Measurements from ENCODE around the gene HMGCLL1. TPM values are rescaled to one million over a fixed set of nuclear protein-coding genes. Genes with fewer than 3 reads are reported as not detected.

HMGCLL1 gene
- 1 to 10 TPM in 3 of 4 donors, under 1 TPM in 1; 0.83 to 4.3 (median 1.6) TPM for total RNA-seq

GRCh38 chr6:55578537-55579363, at the start of gene HMGCLL1:
TSS of gene HMGCLL1 (minus strand) at chr6:55579192. CDS start at chr6:55579055, 137 bp downstream.
- peak within 1 kb of the TSS in 2 of 4 donors; percentile 48 to 65 for H3K27ac ChIP-seq (replicated peaks in 1 of 4)
- H3K27me3 ChIP-seq, result peaks cover 0 to 9% (median 3%) of the 10 kb centered on the region in 4 donors
- no peak for DNase-seq (ENCODE audit: extremely low spot score)
- H3K9me3 ChIP-seq, result peaks cover 0 to 2% (median 1%) of the 10 kb centered on the region in 4 donors
- WGBS, result 7% methylated on average over 41 of the region's 49 CpGs
- intact Hi-C loops (cut with DNase I), result no loop called here
- no peaks in the 10 kb centered on the region for H3K36me3 ChIP-seq
- H3K4me1 ChIP-seq, result peaks cover 3 to 9% (median 8%) of the 10 kb centered on the region in 4 donors
- H3K4me3 ChIP-seq, result peak within 1 kb of the TSS; percentile 50 to 60 (median 54)
- no peak for TF ChIP-seq POLR2A (IDR thresholded peaks at IDR 0.05; ENCODE audit: low read depth)
- no peak for TF ChIP-seq CTCF (IDR thresholded peaks at IDR 0.05)
- no peak for TF ChIP-seq POLR2AphosphoS5 (IDR thresholded peaks at IDR 0.05)
- TF ChIP-seq EP300 (IDR thresholded peaks at IDR 0.05), result no peak

GRCh38 chr6:55621993-55622392, 43.0 kb upstream of the HMGCLL1 start:
- peaks cover 0 to 3% (median 0%) of the 10 kb centered on the region in 4 donors for H3K9me3 ChIP-seq
- H3K36me3 ChIP-seq, result no peaks in the 10 kb centered on the region
- H3K27me3 ChIP-seq, result no peaks in the 10 kb centered on the region
- DNase-seq (ENCODE audit: extremely low spot score), result no peak
- no peak overlapping the region for H3K4me3 ChIP-seq
- no peak for TF ChIP-seq EP300 (IDR thresholded peaks at IDR 0.05)
- no peak for TF ChIP-seq POLR2AphosphoS5 (IDR thresholded peaks at IDR 0.05)
- no peak for TF ChIP-seq CTCF (IDR thresholded peaks at IDR 0.05)
- TF ChIP-seq POLR2A (IDR thresholded peaks at IDR 0.05; ENCODE audit: low read depth), result no peak
- 89% methylated on average over 1 of the region's 1 CpG for WGBS
- H3K4me1 ChIP-seq, result no peaks in the 10 kb centered on the region
- no peak overlapping the region for H3K27ac ChIP-seq (replicated peaks in 1 of 4)
- intact Hi-C loops (cut with DNase I), result no loop called here

- Histone ChIP-seq H3K36me3 (no peaks in the 10 kb centered on the region), H3K9me3 (peaks cover 0 to 3% (median 0%) of the 10 kb centered on the region in 4 donors), H3K27me3 (no peaks in the 10 kb centered on the region), H3K27ac (replicated peaks in 1 of 4) (no peak overlapping the region), H3K4me1 (no peaks in the 10 kb centered on the region), H3K4me3 (no peak overlapping the region)
- intact Hi-C loops (cut with DNase I), result no loop called here
- WGBS, result 96% methylated on average over 3 of the region's 3 CpGs
- TF ChIP-seq EP300 (IDR thresholded peaks at IDR 0.05), result no peak
- no peak for TF ChIP-seq CTCF (IDR thresholded peaks at IDR 0.05)
- TF ChIP-seq POLR2AphosphoS5 (IDR thresholded peaks at IDR 0.05), result no peak
- TF ChIP-seq POLR2A (IDR thresholded peaks at IDR 0.05; ENCODE audit: low read depth), result no peak
- DNase-seq (ENCODE audit: extremely low spot score), result no peak
These were observed 42.3 kb upstream of the HMGCLL1 start for GRCh38 chr6:55621244-55621643.

DNA sequence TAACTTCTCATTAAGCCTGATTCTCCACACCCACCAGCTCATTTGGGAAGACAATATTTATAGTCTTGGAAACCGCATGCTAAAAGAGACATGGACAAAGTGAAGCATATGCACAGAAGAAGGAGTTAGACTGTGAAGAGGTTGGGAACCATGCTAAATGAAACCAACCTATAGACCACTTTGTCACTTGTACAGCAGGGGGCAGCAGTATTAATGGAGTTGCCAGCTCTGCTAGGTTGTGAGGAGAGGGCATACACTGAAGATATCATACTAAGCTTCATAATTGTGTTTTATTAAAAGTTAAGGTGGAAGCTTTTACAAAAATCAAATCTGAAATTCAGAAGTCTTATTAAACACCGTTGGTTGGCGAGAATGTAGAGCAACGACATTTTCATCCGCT, 38.3 kb upstream of the HMGCLL1 start:
- 94% methylated on average over 5 of the region's 5 CpGs for WGBS
- intact Hi-C loops (cut with DNase I), result no loop called here
- H3K4me1 ChIP-seq, result no peaks in the 10 kb centered on the region
- no peak overlapping the region for H3K4me3 ChIP-seq
- no peak overlapping the region for H3K27ac ChIP-seq (replicated peaks in 1 of 4)
- peaks cover 0 to 7% (median 3%) of the 10 kb centered on the region in 4 donors for H3K9me3 ChIP-seq
- no peaks in the 10 kb centered on the region for H3K36me3 ChIP-seq
- DNase-seq (ENCODE audit: extremely low spot score), result no peak
- TF ChIP-seq CTCF (IDR thresholded peaks at IDR 0.05), result peak in 2 of 3 experiments; percentile 12 to 27
- TF ChIP-seq POLR2A (IDR thresholded peaks at IDR 0.05; ENCODE audit: low read depth), result no peak
- no peaks in the 10 kb centered on the region for H3K27me3 ChIP-seq

Measured in esophagus muscularis mucosa (tissue), 4 donors.